GM21360 (cell line): Measurements from ENCODE around the gene DYNC1I2.

Experiments
- ATAC-seq: cut with Tn5 transposase; IDR thresholded peaks from one replicate; pipeline ENCODE4 v1.9.1; 2021; ENCODE audit warnings: mild to moderate bottlenecking, moderate library complexity; ENCODE audit not compliant: unreplicated experiment

Gene DYNC1I2

GRCh38 chr2:171687287-171688128 is at the start of gene DYNC1I2:
DYNC1I2 (plus strand) TSS chr2:171687469; CDS start chr2:171690156, 2,687 bp downstream.
- ATAC-seq: peak; percentile 82

DNA sequence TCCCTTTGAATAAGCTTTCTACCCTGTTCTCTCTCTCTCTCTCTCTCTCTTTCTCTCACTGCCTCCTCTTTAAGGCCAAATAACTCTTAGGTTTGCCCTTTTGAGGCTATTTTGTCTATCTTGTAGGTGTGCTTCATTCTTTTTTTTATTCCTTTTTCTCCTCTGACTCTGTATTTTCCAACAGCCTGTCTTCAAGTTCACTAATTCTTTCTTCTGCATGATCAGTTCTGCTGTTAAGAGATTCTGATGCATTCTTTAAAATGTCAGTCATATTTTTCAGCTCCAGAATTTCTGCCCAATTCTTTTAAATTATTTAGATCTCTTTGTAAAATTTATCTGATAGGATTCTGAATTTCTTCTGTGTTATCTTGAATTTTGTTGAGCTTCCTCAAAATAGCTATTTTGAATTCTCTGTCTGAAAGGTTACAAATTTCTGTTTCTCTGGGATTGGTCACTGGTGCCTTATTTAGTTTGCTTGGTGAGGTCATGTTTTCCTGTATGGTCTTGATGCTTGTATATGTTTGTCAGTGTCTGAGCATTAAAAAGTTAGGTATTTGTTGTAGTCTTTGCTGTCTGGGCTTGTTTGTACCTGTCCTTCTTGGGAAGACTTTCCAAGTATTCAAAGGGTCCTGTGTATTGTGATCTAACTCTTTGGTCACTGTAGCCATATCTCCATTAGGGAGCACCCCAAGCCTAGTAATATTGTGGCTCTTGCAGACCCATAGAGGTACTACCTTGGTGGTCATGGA is 35.4 kb upstream of the DYNC1I2 start:
- no peak for ATAC-seq

- peak; percentile 63 for ATAC-seq
These were observed 34.9 kb upstream of the DYNC1I2 start for GRCh38 chr2:171652416-171652785.

DNA sequence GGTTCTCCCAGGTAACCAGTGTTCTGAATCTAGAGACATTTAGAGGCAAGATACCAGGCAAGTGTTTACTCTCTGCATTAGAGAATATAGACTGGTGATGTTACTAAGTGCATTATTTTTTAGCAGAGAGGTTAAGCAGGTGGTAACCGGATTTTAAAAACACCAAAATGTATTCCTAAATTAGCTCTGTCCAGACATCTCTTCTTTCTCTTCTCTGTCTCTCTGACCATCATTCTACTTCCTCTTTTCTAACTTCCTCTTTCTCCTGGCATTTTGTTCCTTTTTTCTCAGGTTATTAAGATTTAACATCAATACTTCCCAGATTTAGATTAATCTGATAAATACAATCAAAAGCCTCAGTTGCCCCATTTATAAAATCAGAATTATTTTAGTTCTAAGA is 31.7 kb upstream of the DYNC1I2 start:
- no peak for ATAC-seq

GRCh38 chr2:171667041-171667440 is 20.2 kb upstream of the DYNC1I2 start:
- ATAC-seq: no peak

DNA sequence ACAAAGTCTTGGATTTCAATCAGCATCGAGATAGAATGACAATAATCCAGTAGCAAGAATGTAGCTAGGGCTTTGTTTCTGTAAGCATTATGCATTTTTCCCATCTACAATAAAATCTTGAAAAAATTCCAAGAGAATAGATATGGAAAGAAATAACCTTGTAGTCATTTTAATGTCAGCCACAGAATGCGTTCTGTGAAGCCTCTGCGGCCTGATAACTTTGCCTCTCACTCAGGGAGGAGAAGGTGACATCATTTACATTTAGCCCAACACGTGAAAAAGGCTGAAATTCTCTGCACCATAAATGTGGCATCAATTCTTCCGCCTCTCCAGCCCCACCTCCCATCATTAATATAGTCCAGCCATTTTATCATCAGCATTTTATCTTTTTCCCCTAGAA is 19.1 kb upstream of the DYNC1I2 start:
- no peak for ATAC-seq

DNA sequence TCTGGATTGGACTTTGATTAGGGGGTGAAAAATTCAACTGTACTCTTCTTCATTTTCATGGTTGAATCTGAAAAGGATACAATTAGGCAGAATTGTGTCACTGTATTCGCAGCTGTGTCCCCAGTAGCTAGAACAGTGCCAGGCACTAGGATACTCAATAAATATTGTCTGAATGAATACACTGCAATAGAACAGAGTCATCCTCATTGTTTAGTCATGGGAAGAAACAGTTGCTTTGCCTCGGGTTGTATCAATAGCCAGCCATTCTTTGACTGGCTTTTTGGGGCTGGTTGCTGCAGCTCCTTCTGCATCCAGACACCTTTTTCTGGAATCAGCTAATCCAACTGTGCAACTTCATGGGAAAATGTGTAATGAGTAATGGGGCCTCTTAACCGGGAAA is 18.1 kb upstream of the DYNC1I2 start:
- no peak for ATAC-seq

DNA sequence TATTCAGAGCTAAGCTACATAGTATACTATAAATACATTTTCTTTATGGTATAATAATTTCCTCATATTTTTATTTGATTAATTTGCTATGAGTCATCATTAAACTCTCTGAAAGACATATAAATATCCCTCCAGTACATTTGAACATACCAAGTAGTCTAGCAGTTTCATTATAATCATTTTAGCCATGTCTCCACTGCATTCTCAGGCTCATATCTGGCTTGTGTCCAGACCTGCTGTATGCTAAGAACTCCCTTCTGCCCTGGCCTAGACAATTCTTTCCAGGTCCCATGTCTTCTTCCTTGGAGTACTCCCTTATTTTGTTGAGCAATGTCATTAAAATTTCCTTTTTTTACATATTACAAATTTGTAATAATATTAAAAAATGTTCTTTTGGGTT is 16.6 kb upstream of the DYNC1I2 start:
- ATAC-seq: no peak

DNA sequence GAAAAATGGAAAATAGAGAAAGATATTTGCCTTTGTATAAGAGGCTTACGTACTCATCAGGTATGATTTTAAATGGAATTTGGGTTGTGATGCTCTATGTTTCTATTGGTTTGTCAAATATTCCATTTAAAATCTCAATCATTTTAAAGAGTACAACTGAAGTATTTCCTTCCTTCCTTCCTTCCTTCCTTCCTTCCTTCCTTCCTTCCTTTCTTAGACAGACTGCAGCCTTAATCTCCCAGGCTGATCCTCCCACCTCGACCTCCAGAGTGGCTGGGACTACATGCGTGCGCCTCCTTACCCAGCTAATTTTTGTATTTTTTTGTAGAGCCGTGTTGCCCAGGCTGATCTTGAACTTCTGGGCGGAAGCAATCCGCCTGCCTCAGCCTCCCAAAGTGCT is 15.4 kb upstream of the DYNC1I2 start:
- no peak for ATAC-seq

DNA sequence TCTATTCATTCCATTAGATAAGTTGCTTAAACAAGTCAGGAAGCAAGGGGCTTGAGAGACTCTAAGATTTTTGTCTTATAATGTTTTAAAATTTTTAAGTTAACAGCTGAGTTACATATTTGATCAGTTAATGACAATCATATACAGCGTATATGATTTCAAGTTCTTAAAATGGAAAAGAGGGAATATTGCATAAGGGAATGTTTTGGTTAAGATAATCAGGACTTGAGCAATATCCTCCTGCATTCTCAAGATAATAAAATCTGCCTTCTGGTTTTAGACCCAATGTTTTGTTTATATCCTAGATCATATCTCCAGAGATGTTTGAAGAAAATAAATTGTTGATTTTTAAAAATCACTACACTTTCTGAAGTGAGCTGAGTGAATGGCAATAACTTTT is 13.4 kb upstream of the DYNC1I2 start:
- no peak for ATAC-seq

- no peak for ATAC-seq
These were observed 11.4 kb upstream of the DYNC1I2 start for GRCh38 chr2:171675810-171676345.

DNA sequence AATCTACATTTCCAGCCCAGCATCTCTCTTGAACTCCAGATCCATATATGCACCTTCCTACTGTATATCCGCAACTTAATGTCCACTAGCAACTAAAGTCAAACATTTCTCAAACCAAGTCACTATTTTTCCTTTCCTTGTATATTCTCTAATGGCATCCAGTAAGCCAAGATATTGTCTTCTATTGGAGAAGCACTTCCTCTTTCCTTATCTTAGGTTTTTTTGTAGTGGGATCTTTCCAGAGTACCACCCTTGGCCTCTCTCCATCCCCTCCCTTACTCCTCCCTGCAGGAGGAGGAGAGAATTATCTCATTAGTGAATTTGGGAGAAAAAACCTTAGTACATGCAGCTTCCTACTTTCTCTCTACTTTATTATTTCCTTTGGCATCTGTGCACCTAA is 8.7 kb upstream of the DYNC1I2 start:
- ATAC-seq: no peak

- no peak for ATAC-seq
These were observed 828 bp downstream of the DYNC1I2 start for GRCh38 chr2:171688129-171688465.

- no peak for ATAC-seq
These were observed 5.1 kb downstream of the DYNC1I2 start for GRCh38 chr2:171692331-171692730.

- no peak for ATAC-seq
These were observed 15.7 kb downstream of the DYNC1I2 start for GRCh38 chr2:171702781-171703556.

- ATAC-seq: no peak
These were observed 16.5 kb downstream of the DYNC1I2 start for GRCh38 chr2:171703574-171704347.

GRCh38 chr2:171706152-171706803 is 19.0 kb downstream of the DYNC1I2 start:
- ATAC-seq: no peak

GRCh38 chr2:171707752-171708151 is 20.5 kb downstream of the DYNC1I2 start:
- no peak for ATAC-seq

DNA sequence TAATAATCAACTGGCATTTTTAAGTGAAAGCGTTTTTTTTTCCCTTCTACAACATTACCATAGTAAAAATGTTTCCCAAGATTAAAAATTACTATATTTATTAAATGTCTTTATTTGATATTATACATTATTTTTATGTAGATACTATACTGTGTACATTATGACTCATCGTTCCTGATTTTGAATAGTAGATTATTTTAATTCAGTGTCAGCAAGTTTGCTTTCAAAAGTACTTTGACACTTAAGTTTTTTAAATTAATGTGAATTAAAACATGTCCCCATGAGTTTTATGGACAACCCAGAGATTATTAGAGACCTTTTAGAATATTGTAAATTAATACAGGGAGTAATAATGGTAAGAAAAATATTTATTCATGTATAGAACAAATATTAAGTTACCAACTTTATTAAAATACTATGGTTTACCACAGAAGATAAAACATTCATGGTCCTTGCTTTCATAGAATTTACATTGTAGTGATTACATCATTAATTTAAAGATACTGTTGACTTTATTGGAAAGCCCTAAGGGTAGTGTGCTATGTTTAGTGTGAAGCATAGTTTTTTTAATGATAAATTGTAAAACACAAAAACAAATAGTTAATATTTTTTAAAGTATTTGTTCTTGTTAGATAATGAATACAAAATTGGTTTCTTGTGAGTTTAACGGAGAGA is 21.9 kb downstream of the DYNC1I2 start:
- ATAC-seq: no peak

GRCh38 chr2:171711351-171711750 is 24.1 kb downstream of the DYNC1I2 start:
- no peak for ATAC-seq
